Myocyte (in vitro differentiated cells): Measurements from ENCODE around the gene OSBPL9. TPM values are rescaled to one million over a fixed set of nuclear protein-coding genes. Genes with fewer than 3 reads are reported as not detected.
A peak's percentile ranks its signal among the peaks of the same experiment; 100 is the strongest.

Experiments
- DNase-seq: peaks from one replicate; pipeline ENCODE4 v3.0.0-alpha.2; 2012; ENCODE audit warnings: low read depth
- polyA plus RNA-seq: library from polyadenylated mRNA; unstranded; fragments of >200 nt; gene quantifications from one replicate; pipeline ENCODE4 v1.2.1, GENCODE V29; 2012; ENCODE audit warnings: missing spikeins
- total RNA-seq: library from RNA; depleted of rRNA; stranded (reverse); fragments of >200 nt; gene quantifications from 2 replicates; pipeline ENCODE4 v1.2.3, GENCODE V29; 2014

OSBPL9 gene
- 23.5 and 31.7 TPM in 2 replicates for total RNA-seq
- 19.5 TPM for polyA plus RNA-seq

- peak; percentile 94 for DNase-seq
Measured at GRCh38 chr1:51616903-51617708, at the start of gene OSBPL9. Gene OSBPL9 (plus strand): TSS chr1:51617092. CDS start chr1:51617111, 19 bp downstream.

DNA sequence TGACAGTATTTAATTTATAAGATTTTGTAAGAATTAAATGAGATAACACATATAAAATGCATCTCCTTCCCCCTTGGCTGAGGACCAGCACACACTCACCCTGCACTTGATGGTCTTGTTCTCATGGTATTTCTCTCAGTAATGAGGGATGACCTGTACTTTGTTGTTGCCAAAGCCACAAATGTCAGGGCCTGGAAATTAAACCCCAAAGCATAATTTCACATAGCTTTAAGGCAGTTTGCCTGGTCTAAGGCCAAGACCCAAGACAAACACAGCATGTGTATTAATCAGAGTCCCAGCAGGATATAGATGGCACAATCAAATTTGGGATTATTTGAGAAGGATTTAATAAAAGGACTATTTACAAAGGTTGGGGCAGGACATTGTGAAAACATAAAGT is 49.2 kb upstream of the OSBPL9 start:
- peak; percentile 42 for DNase-seq

GRCh38 chr1:51568231-51568935 is 48.5 kb upstream of the OSBPL9 start:
- DNase-seq, result no peak

DNA sequence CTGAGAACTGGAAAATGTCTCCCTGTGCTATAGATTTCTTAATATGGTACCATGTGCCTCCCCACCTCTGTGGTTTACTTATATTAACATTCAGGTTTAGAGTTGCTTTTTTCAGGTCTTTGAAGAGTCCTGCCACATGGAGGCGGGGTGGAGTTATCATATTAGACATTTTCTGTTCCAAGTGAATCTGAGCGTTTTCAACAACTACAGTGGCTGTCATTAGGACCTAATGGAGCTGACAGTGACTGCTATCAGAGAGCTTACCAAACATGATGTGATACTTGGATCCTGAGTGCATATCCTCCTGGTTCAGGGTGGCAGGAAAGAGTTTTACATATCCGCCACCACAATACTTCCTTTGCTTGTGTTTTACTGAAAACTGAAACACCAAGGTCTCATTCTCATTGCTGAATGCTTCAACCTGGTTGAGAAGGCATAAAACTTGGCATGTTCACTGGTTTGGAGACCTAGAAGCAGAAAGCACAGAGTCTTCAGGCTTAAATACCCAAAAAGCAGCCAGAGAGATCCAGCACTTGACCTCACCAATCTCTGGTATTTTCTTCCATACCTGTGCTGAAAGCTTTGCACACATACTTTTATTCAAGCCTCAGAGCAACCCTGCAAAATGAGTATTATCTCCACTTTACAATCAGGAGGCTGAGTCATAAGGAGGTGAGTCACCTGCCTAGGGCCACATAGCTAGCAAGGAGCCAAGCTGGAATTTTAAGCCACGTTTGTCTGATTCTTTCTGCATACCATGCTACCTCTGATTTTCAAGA is 47.4 kb upstream of the OSBPL9 start:
- no peak for DNase-seq

DNA sequence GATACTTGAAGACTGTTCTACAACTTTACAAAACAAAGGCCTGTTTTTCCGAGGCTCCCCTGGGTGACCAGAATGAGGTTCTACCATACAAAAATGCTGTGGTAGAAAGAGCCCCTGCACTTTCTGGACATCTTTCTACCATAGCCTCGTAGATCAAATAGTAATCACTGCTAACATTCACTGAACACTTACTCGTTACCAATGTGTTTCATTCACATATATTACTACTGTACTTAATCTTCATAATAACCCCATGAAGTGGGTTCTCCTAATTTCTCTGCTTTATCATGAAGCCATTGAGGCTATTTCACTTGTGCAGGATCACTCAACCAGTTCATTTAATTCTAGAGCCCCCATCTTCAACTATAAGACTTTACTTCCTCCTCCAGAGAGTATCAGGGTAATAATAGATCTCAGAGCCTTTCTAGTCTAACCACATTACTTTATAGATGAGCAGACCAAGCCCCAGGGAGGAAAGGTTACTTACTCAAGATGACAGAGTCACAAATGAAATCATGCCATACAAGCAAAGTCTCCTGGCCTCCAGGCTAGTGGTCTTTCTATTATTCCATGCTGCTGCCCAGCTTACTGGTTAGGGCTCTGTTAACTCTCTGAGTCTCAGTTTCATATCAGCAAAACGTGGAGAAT is 46.7 kb upstream of the OSBPL9 start:
- no peak for DNase-seq

DNA sequence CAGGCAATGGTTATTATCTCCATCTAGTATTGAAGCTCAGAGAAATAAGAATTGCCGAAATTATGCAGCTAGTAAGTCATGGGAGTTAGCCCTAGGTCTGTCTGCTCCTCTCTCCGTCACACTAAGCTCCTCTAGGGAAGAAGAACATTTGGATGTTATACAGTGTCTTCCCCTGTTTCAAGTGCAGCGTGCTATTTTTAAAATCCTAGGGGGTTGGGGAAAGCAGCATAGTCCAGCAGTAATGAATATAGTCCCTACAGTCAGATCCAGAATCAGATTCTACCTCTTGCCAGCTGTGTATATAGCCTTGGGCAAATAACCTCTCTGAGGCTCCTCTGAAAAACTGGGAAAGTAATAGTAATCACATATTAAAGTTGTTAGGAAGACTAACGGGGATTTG is 44.5 kb upstream of the OSBPL9 start:
- no peak for DNase-seq

GRCh38 chr1:51574796-51575195 is 42.1 kb upstream of the OSBPL9 start:
- no peak for DNase-seq

GRCh38 chr1:51575406-51576084 is 41.3 kb upstream of the OSBPL9 start:
- DNase-seq, result peak; percentile 36

DNA sequence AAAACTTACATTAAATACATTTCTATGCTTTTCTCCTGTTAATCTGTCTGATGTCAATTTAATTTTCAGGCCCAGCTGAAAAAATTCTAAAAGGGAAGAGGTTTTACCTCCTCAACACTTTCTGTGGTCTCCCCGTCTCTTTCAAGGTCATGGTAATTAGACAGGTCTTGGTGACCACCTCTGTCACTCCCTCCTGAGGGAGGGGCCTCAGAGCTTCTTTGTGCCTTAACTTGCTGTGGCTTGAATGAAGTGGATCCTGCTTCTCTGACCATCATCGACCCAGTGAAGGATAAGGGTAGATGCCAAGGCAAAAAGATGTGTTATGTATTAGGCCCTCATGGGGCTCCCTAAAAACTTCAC is 40.8 kb upstream of the OSBPL9 start:
- DNase-seq, result no peak

- DNase-seq, result no peak
Measured at GRCh38 chr1:51576923-51577322, 40.0 kb upstream of the OSBPL9 start.

GRCh38 chr1:51578383-51579109 is 38.3 kb upstream of the OSBPL9 start:
- DNase-seq, result no peak

DNA sequence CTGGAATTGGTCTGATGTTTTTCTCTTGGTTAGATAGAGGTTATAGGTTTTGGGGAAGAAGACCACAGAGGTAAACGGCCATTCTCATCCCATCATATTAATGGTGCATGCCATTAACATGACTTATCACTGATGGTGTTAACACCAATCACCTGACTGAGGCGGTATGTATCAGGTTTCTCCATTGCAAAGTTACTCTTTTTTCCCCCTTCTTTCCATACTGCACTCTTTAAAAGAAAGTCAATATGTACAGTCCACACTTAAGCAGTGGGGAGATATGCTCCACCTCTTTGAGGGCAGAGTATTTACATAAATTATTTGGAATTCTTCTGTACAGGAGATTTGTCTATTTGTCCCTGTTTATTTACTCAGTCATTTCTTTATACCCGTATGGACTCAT is 35.7 kb upstream of the OSBPL9 start:
- no peak for DNase-seq

DNA sequence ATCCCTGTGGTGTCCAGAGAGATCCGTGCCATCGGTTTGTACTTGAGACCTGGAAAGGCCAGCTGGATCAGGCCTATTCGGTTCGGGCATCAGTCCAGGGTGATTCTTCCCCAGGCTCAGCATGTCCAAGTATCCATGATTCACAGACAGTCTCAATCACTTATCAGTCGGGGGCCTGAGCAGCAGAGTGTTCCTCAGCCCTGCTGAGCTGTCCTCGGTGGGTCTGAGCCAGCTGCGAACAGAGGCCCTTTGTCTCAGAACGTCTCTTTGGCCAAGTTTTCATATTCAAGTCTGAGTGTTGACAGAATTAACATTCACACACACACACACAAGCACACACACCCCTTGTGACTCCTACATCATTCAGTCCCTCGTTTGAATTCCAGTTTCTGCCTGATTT is 33.4 kb upstream of the OSBPL9 start:
- DNase-seq, result no peak

DNA sequence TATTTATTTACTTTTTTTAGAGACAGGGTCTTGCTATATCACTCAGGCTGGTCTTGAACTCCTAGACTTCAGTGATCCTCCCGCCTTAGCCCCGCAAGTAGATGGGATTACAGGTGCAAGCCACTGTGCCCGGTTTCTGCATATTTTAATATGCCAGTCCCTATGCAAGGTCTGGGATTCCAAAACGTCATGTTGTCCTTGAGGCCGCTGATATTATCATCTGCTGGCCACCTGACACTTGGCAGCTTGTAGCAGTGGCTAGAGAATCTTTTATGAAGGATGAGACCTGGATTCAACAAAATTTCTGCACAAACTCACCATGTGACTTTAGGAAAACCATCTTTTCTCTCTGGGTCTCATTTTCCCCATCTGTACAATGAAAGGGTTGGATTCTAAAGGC is 32.9 kb upstream of the OSBPL9 start:
- DNase-seq, result no peak

DNA sequence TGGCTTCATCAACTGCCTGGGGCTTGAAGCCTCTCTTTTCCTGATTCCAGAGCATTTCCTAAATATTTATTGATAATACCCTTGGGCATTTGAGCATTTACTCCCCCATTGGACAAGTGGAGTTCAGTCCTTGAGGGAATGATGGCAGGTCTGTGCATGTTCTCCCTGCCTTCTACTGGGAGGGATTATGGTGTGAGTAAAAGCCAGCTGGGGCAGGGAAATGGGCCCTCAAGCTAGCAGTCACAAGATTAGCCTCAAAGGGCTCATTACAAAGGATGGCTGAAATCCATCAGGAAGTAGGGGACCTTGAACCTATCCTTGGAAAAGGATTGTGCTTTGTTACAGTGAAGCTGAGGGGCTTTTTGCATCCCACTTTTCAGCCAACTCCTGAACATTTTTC is 24.2 kb upstream of the OSBPL9 start:
- DNase-seq, result no peak

GRCh38 chr1:51594716-51595115 is 22.2 kb upstream of the OSBPL9 start:
- no peak for DNase-seq

- DNase-seq, result no peak
Measured at GRCh38 chr1:51600529-51600928, 16.4 kb upstream of the OSBPL9 start.

DNA sequence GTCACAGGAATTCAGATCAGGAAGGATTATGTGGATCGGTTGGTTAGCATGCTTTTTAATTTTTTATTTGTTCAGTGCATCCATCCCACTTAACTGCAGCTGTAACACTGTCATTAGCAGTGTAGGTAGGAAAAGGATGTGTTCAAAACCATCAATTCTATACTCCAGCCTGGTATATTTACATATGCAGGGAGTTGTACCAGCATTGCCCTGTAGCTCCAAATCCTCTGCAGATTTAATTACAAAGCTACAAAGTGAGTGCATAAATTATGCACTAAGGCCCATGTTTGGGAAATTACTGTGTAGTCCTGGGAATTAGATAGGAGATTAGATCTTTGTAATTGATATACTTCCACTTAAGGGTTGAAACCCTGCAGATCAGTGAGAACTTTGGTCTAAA is 15.9 kb upstream of the OSBPL9 start:
- no peak for DNase-seq

DNA sequence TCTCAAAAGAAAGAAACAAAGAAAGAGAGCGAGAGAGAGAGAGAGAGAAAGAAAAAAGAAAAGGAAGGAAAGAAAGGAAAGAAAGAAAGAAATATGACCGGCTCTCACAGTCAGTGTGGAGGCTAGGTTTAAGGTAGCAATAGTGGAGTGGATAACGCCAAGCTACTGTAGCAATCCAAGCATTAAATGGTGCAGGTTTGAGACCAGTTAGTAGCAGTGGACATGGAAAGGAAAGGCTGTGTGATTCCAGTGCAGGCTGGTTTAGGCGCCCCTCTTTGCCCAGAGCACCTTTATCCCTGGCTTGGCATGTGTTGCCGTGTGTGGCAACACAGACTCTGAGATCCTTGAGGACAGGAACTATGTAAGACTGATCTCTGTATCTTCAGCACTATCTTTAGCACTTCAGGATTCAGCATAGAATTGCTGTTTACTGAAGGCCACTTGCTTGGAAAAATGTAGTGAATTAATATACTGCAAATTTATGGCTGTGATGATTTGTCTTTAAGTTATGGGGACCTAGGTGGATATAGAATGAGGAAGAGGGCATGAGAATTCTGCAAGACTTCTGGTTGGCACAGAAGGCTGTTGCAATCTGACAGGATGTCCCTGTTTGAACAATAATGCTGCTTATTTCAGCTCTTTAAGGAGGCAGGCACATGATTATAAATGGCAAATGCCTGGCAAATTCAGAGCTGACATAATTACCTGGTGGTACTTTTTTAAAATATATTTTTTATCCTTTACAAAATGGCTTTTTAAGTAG is 10.8 kb upstream of the OSBPL9 start:
- DNase-seq, result no peak
